SK-N-SH treated with all-trans-retinoic acid at 6 μM for 48 hours (cell line): ENCODE results near the gene MYL3.

Experiments used
- ARNTL ChIP-seq: fragments of 450-650 bp; formaldehyde crosslinking; IDR thresholded peaks from 2 replicates; pipeline ENCODE4 v1.5.0; 2020; ENCODE audit warnings: low read depth, mild to moderate bottlenecking, moderate library complexity, borderline replicate concordance
- GLIS3 ChIP-seq: fragments of 250-450 bp; sonication (Bioruptor Pico); IDR thresholded peaks from 2 replicates; pipeline ENCODE4 v1.5.0; 2020; ENCODE audit warnings: mild to moderate bottlenecking, moderate library complexity
- OSR1 ChIP-seq: fragments of 250-450 bp; sonication (Bioruptor Pico); IDR thresholded peaks from 2 replicates; pipeline ENCODE4 v1.8.0; 2022; ENCODE audit warnings: moderate library complexity, mild to moderate bottlenecking, inconsistent platforms
- RARB ChIP-seq: fragments of 250-450 bp; sonication (Bioruptor Pico); IDR thresholded peaks from 2 replicates; pipeline ENCODE4 v1.8.0; 2021; ENCODE audit warnings: mild to moderate bottlenecking, moderate library complexity
- SNAI2 ChIP-seq: fragments of 250-450 bp; sonication (Bioruptor Pico); IDR thresholded peaks from 2 replicates; pipeline ENCODE4 v1.5.0; 2020; ENCODE audit warnings: mild to moderate bottlenecking, moderate library complexity
- TCF4 ChIP-seq: fragments of 250-450 bp; sonication (Bioruptor Pico); IDR thresholded peaks from 2 replicates; pipeline ENCODE4 v1.8.0; 2021; ENCODE audit warnings: mild to moderate bottlenecking, moderate library complexity, borderline replicate concordance
- TOX ChIP-seq: fragments of 250-450 bp; sonication (Bioruptor Pico); IDR thresholded peaks from 2 replicates; pipeline ENCODE4 v1.8.0; 2021; ENCODE audit warnings: mild to moderate bottlenecking, moderate library complexity, borderline replicate concordance
- ZC3H10 ChIP-seq: fragments of 250-450 bp; sonication (Bioruptor Pico); IDR thresholded peaks from 2 replicates; pipeline ENCODE4 v1.5.1; 2021; ENCODE audit warnings: mild to moderate bottlenecking, moderate library complexity
- ZFP3 ChIP-seq: fragments of 250-450 bp; sonication (Bioruptor Pico); IDR thresholded peaks from 2 replicates; pipeline ENCODE4 v1.5.0; 2020; ENCODE audit warnings: mild to moderate bottlenecking, moderate library complexity
- ZNF565 ChIP-seq: fragments of 450-650 bp; formaldehyde crosslinking; conservative IDR thresholded peaks from 2 replicates; pipeline ENCODE4 v1.5.0; 2020; ENCODE audit warnings: low read depth, mild to moderate bottlenecking, moderate library complexity
- ZNF70 ChIP-seq: fragments of 450-650 bp; formaldehyde crosslinking; IDR thresholded peaks from 2 replicates; pipeline ENCODE4 v1.5.0; 2020; ENCODE audit warnings: mild to moderate bottlenecking, moderate library complexity
- ZNF8 ChIP-seq: fragments of 450-650 bp; formaldehyde crosslinking; IDR thresholded peaks from 2 replicates; pipeline ENCODE4 v1.5.0; 2020; ENCODE audit warnings: mild to moderate bottlenecking, moderate library complexity
- TF ChIP-seq, protein P1 (sequence below): fragments of 250-450 bp; sonication (Bioruptor Pico); IDR thresholded peaks from 2 replicates; pipeline ENCODE4 v1.8.0; 2020; ENCODE audit warnings: mild to moderate bottlenecking, moderate library complexity, borderline replicate concordance
- TF ChIP-seq, protein P2 (sequence below): fragments of 250-450 bp; sonication (Bioruptor Pico); IDR thresholded peaks from 2 replicates; pipeline ENCODE4 v1.5.0; 2020; ENCODE audit warnings: mild to moderate bottlenecking, moderate library complexity

DNA sequence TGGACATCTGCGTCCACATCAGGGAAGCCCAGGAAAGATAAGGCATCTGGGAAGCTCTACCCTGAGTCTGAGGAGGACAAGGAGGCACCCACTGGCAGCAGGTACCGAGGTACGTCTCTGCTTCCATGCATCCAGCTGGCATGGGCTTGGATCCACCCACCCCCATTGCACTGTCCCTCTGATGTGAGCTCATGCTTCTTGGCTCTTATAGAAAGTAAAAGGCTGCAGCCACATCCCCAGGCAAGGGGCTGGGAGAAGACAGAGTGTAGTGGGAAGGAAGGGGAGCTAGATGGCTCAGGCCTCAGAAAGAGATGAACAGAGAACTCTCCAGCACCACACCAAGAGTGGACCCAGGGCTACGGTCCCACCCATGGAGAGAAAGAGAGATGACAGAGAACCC, 32.5 kb upstream of the MYL3 start:
- no peak for TF ChIP-seq ZNF8
- TF ChIP-seq, protein P1, sequence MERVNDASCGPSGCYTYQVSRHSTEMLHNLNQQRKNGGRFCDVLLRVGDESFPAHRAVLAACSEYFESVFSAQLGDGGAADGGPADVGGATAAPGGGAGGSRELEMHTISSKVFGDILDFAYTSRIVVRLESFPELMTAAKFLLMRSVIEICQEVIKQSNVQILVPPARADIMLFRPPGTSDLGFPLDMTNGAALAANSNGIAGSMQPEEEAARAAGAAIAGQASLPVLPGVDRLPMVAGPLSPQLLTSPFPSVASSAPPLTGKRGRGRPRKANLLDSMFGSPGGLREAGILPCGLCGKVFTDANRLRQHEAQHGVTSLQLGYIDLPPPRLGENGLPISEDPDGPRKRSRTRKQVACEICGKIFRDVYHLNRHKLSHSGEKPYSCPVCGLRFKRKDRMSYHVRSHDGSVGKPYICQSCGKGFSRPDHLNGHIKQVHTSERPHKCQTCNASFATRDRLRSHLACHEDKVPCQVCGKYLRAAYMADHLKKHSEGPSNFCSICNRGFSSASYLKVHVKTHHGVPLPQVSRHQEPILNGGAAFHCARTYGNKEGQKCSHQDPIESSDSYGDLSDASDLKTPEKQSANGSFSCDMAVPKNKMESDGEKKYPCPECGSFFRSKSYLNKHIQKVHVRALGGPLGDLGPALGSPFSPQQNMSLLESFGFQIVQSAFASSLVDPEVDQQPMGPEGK (CRISPR knock-in tag) = no peak
- TF ChIP-seq RARB (CRISPR knock-in tag) = no peak
- TF ChIP-seq TOX (CRISPR knock-in tag) = no peak
- no peak for TF ChIP-seq ZFP3 (CRISPR knock-in tag)
- no peak for TF ChIP-seq ZNF565
- no peak for TF ChIP-seq ZC3H10
- no peak for TF ChIP-seq TCF4
- TF ChIP-seq, protein P2, sequence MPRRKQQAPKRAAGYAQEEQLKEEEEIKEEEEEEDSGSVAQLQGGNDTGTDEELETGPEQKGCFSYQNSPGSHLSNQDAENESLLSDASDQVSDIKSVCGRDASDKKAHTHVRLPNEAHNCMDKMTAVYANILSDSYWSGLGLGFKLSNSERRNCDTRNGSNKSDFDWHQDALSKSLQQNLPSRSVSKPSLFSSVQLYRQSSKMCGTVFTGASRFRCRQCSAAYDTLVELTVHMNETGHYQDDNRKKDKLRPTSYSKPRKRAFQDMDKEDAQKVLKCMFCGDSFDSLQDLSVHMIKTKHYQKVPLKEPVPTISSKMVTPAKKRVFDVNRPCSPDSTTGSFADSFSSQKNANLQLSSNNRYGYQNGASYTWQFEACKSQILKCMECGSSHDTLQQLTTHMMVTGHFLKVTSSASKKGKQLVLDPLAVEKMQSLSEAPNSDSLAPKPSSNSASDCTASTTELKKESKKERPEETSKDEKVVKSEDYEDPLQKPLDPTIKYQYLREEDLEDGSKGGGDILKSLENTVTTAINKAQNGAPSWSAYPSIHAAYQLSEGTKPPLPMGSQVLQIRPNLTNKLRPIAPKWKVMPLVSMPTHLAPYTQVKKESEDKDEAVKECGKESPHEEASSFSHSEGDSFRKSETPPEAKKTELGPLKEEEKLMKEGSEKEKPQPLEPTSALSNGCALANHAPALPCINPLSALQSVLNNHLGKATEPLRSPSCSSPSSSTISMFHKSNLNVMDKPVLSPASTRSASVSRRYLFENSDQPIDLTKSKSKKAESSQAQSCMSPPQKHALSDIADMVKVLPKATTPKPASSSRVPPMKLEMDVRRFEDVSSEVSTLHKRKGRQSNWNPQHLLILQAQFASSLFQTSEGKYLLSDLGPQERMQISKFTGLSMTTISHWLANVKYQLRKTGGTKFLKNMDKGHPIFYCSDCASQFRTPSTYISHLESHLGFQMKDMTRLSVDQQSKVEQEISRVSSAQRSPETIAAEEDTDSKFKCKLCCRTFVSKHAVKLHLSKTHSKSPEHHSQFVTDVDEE (CRISPR knock-in tag) = no peak
- no peak for TF ChIP-seq ZNF70
- no peak for TF ChIP-seq ARNTL (CRISPR knock-in tag)
- TF ChIP-seq OSR1 (CRISPR knock-in tag) = no peak
- TF ChIP-seq GLIS3 (CRISPR knock-in tag) = no peak
- no peak for TF ChIP-seq SNAI2
